Mesothelial cell of epicardium (in vitro differentiated cells): ENCODE results near the gene SPDYE11. TPM values are rescaled to one million over a fixed set of nuclear protein-coding genes. Genes with fewer than 3 reads are reported as not detected.
"Not testable (repeated sequence)": the region's sequence is repeated elsewhere in the genome, so short reads cannot be mapped to it uniquely, and the experiment has no call there.

ENCODE experiments used
- DNase-seq, 2 experiments: peaks; one replicate each; pipeline ENCODE4 v3.0.0; 2021; ENCODE audit warnings: low spot score in 2 of 2; ENCODE audit not compliant: unreplicated experiment in 2 of 2
- H3K27ac Mint-ChIP-seq: 2 replicates; pipeline ENCODE4 v1.8.0; 2021; ENCODE audit warnings: mixed read lengths
- H3K27me3 Mint-ChIP-seq: 2 replicates; pipeline ENCODE4 v1.8.0; 2021; ENCODE audit warnings: low read depth, mixed read lengths
- H3K36me3 Mint-ChIP-seq: 2 replicates; pipeline ENCODE4 v1.8.0; 2021; ENCODE audit warnings: mixed read lengths
- H3K4me1 Mint-ChIP-seq: 2 replicates; pipeline ENCODE4 v1.8.0; 2021; ENCODE audit warnings: mixed read lengths
- H3K4me3 Mint-ChIP-seq: 2 replicates; pipeline ENCODE4 v1.8.0; 2021; ENCODE audit warnings: mild to moderate bottlenecking, moderate library complexity, mixed read lengths
- H3K9me3 Mint-ChIP-seq: 2 replicates; pipeline ENCODE4 v1.8.0; 2021; ENCODE audit warnings: mixed read lengths
- total RNA-seq: library from RNA; stranded (reverse); gene quantifications from 3 replicates; pipeline ENCODE4 v1.2.1, GENCODE V29; 2021

SPDYE11 gene
- 0.11 to 0.18 TPM in 2 of 3 replicates, not detected in the other for total RNA-seq

- H3K4me1 Mint-ChIP-seq, H3K9me3 Mint-ChIP-seq, H3K27ac Mint-ChIP-seq, H3K36me3 Mint-ChIP-seq, H3K4me3 Mint-ChIP-seq, DNase-seq, H3K27me3 Mint-ChIP-seq: not testable (repeated sequence)
Measured at GRCh38 chr7:73057811-73058210, at the start of gene SPDYE11. SPDYE11 (minus strand) TSS chr7:73057911; CDS start chr7:73056111, 1,800 bp downstream.

GRCh38 chr7:73085938-73086337, 28.2 kb upstream of the SPDYE11 start, which contains the start of gene SPDYE9:
SPDYE9 (minus strand) TSS chr7:73086038; CDS start chr7:73084238, 1,800 bp downstream.
- not testable (repeated sequence) for H3K4me3 Mint-ChIP-seq, H3K36me3 Mint-ChIP-seq, H3K9me3 Mint-ChIP-seq, H3K27me3 Mint-ChIP-seq, H3K27ac Mint-ChIP-seq, H3K4me1 Mint-ChIP-seq, DNase-seq

GRCh38 chr7:73029666-73030065, 28.0 kb downstream of the SPDYE11 start, which contains the start of gene SPDYE8:
SPDYE8 (minus strand) TSS chr7:73029766; CDS start chr7:73027966, 1,800 bp downstream.
- not testable (repeated sequence) for H3K4me3 Mint-ChIP-seq, DNase-seq, H3K4me1 Mint-ChIP-seq, H3K27ac Mint-ChIP-seq, H3K9me3 Mint-ChIP-seq, H3K27me3 Mint-ChIP-seq, H3K36me3 Mint-ChIP-seq

GRCh38 chr7:73006491-73006890, 51.2 kb downstream of the SPDYE11 start:
- H3K4me3 Mint-ChIP-seq = peak overlapping the region; percentile 54
- not testable (repeated sequence) for H3K27ac Mint-ChIP-seq, H3K36me3 Mint-ChIP-seq, H3K4me1 Mint-ChIP-seq, H3K27me3 Mint-ChIP-seq, H3K9me3 Mint-ChIP-seq
- DNase-seq = peak in 1 of 2 experiments; percentile 39

- peak overlapping the region; percentile 99 for H3K27ac Mint-ChIP-seq
- DNase-seq = peak; percentile 65 to 88
- not testable (repeated sequence) for H3K27me3 Mint-ChIP-seq, H3K9me3 Mint-ChIP-seq, H3K4me1 Mint-ChIP-seq, H3K36me3 Mint-ChIP-seq
- peak overlapping the region; percentile 94 for H3K4me3 Mint-ChIP-seq
Measured at GRCh38 chr7:73005693-73006447, 51.8 kb downstream of the SPDYE11 start.

- not testable (repeated sequence) for H3K4me1 Mint-ChIP-seq
Measured at GRCh38 chr7:73005356-73005692, 52.4 kb downstream of the SPDYE11 start.

GRCh38 chr7:72997887-72998468, 59.7 kb downstream of the SPDYE11 start:
- not testable (repeated sequence) for H3K36me3 Mint-ChIP-seq, H3K27ac Mint-ChIP-seq, H3K4me3 Mint-ChIP-seq, H3K27me3 Mint-ChIP-seq, DNase-seq, H3K4me1 Mint-ChIP-seq, H3K9me3 Mint-ChIP-seq

More at GRCh38 chr7:73005356-73005692, 52.4 kb downstream of the SPDYE11 start:
- not testable (repeated sequence) for H3K9me3 Mint-ChIP-seq, H3K27me3 Mint-ChIP-seq, H3K36me3 Mint-ChIP-seq
- DNase-seq = peak; percentile 58 to 84
- H3K27ac Mint-ChIP-seq = peak overlapping the region; percentile 99
- H3K4me3 Mint-ChIP-seq = peak overlapping the region; percentile 94

Other genes starting within 250 kb of the SPDYE11 start
- 3.6 to 5.3 TPM (median 5.1 TPM) in 3 replicates for gene TYW1B, start 229.7 kb downstream of the SPDYE11 start, total RNA-seq
- 66.8 to 68.5 TPM (median 66.8 TPM) in 3 replicates for gene POM121, start 132.8 kb downstream of the SPDYE11 start, total RNA-seq
- 1.7 to 2.3 TPM (median 1.9 TPM) in 3 replicates for gene TRIM74, start 88.4 kb downstream of the SPDYE11 start, total RNA-seq
- gene SPDYE8, start 28.1 kb downstream of the SPDYE11 start, total RNA-seq = 0.11 TPM in 1 of 3 replicates, not detected in the others
- 0.11 to 0.18 TPM in 2 of 3 replicates, not detected in the other for gene SPDYE9, start 28.1 kb upstream of the SPDYE11 start, total RNA-seq